Activated CD8-positive, alpha-beta memory T cell treated with anti-CD3 and anti-CD28 coated beads, Interleukin-2, amount 10 ng/mL, durations not matched to agents 7 days and 5 days (primary cell): ENCODE measurements around the gene RTL9. TPM values are rescaled to one million over a fixed set of nuclear protein-coding genes. Genes with fewer than 3 reads are reported as not detected.

Source experiments
- ATAC-seq: fragments of 150-1000 bp; cut with Tn5 transposase; one replicate; pipeline ENCODE4 v1.10.0; 2021; ENCODE audit warnings: moderate library complexity
- CTCF ChIA-PET: fragments of 350-600 bp; sonication (Branson Sonifier 250); formaldehyde crosslinking; loops from one replicate; lab custom pipeline; 2021; ENCODE audit warnings: antibody characterized with exemption; lab: Charles Lee
- DNase-seq: peaks from one replicate; pipeline ENCODE4 v3.0.0-alpha.2; 2020
- H3K27ac Mint-ChIP-seq: one replicate; pipeline ENCODE4 v1.8.0; 2021; ENCODE audit warnings: mild to moderate bottlenecking, mixed read lengths
- H3K27me3 Mint-ChIP-seq: one replicate; pipeline ENCODE4 v1.8.0; 2021; ENCODE audit warnings: mixed read lengths
- H3K36me3 Mint-ChIP-seq: one replicate; pipeline ENCODE4 v1.8.0; 2021; ENCODE audit warnings: mild to moderate bottlenecking, mixed read lengths
- H3K4me1 Mint-ChIP-seq: one replicate; pipeline ENCODE4 v1.8.0; 2021; ENCODE audit warnings: mixed read lengths
- H3K4me3 Mint-ChIP-seq: one replicate; pipeline ENCODE4 v1.8.0; 2021; ENCODE audit warnings: mild to moderate bottlenecking, moderate library complexity, mixed read lengths
- H3K9me3 Mint-ChIP-seq: one replicate; pipeline ENCODE4 v1.8.0; 2022; ENCODE audit warnings: low read depth, mixed read lengths
- total RNA-seq, 2 experiments: library from RNA; stranded (reverse); gene quantifications; one replicate each; pipeline ENCODE4 v1.2.3, GENCODE V29; 2021

RTL9 gene
- total RNA-seq, 2 experiments from 2014 or later, result not detected

GRCh38 chrX:110383414-110383813 lies 24.8 kb downstream of the RTL9 start:
- H3K9me3 Mint-ChIP-seq, result no peaks in the 10 kb centered on the region
- no peaks in the 10 kb centered on the region for H3K36me3 Mint-ChIP-seq
- CTCF ChIA-PET, result no interaction called here
- H3K27ac Mint-ChIP-seq, result no peak overlapping the region
- DNase-seq, result no peak
- ATAC-seq, result no peak
- no peaks in the 10 kb centered on the region for H3K4me1 Mint-ChIP-seq
- H3K27me3 Mint-ChIP-seq, result no peaks in the 10 kb centered on the region
- H3K4me3 Mint-ChIP-seq, result no peak overlapping the region

DNA sequence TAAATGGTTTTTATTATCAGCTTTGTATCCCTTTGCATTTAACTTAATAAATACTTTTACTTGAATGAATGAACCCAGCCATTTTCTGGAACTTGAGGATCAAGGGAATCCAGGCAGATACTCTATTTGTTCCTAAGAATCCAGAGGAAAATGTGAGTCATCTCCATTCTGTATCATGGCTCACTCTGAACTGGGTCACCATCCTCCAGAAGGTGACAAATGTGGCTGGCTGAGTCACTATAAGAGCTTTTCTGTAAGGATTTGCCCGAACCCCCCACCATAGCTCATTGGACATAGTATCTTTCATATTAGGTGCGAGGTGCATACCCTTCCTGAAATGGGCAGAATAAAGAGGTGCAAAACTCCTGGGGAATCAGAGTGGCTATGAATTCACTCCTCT lies 25.8 kb downstream of the RTL9 start:
- DNase-seq (no peak), ATAC-seq (no peak)
- no peaks in the 10 kb centered on the region for H3K4me1 Mint-ChIP-seq
- H3K4me3 Mint-ChIP-seq, result no peak overlapping the region
- no peaks in the 10 kb centered on the region for H3K27me3 Mint-ChIP-seq
- CTCF ChIA-PET, result no interaction called here
- H3K27ac Mint-ChIP-seq, result no peak overlapping the region
- no peaks in the 10 kb centered on the region for H3K9me3 Mint-ChIP-seq
- H3K36me3 Mint-ChIP-seq, result no peaks in the 10 kb centered on the region

GRCh38 chrX:110389570-110389969 lies 30.9 kb downstream of the RTL9 start:
- DNase-seq (no peak), ATAC-seq (no peak)
- no peak overlapping the region for H3K27ac Mint-ChIP-seq
- CTCF ChIA-PET, result interaction anchor here (1.4 kb wide), 1 partner anchor 18 kb away, joined by 4 read pairs; no protein-coding TSS in a partner anchor
- H3K36me3 Mint-ChIP-seq, result no peaks in the 10 kb centered on the region
- no peaks in the 10 kb centered on the region for H3K4me1 Mint-ChIP-seq
- no peak overlapping the region for H3K4me3 Mint-ChIP-seq
- peaks cover 3% of the 10 kb centered on the region for H3K27me3 Mint-ChIP-seq
- no peaks in the 10 kb centered on the region for H3K9me3 Mint-ChIP-seq

DNA sequence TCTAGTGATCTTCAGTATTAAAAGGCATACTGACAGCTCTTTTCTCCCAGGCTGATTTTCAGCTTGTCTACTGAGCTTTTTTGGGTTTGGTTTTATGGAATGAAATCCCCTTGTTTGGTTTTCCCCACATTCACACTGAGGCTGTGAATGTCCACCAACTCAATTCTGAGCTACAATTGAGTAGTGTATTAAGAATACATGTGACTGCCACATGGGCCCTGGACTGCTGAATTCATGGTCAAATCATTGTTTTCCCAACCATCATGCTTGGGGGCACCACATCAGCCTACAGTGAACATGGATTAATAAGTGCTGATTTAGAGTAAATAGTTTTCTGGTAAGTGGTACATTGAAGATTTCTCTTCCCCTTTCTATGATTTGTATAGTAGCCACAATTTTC lies 32.4 kb downstream of the RTL9 start:
- Mint-ChIP-seq H3K36me3 (no peaks in the 10 kb centered on the region), H3K4me1 (no peaks in the 10 kb centered on the region), H3K27ac (no peak overlapping the region), H3K4me3 (no peak overlapping the region), H3K9me3 (no peaks in the 10 kb centered on the region), H3K27me3 (peaks cover 3% of the 10 kb centered on the region)
- DNase-seq (no peak), ATAC-seq (no peak)
- CTCF ChIA-PET, result interaction anchor here (1.4 kb wide), 1 partner anchor 17 kb away, joined by 4 read pairs; no protein-coding TSS in a partner anchor

- H3K27ac Mint-ChIP-seq, result no peak overlapping the region
- CTCF ChIA-PET, result no interaction called here
These were observed 36.0 kb downstream of the RTL9 start for GRCh38 chrX:110394651-110395050.

GRCh38 chrX:110395877-110396276 lies 37.2 kb downstream of the RTL9 start:
- Mint-ChIP-seq H3K36me3 (no peaks in the 10 kb centered on the region), H3K27ac (no peak overlapping the region), H3K9me3 (no peaks in the 10 kb centered on the region), H3K4me1 (no peaks in the 10 kb centered on the region), H3K27me3 (peaks cover 6% of the 10 kb centered on the region), H3K4me3 (no peak overlapping the region)
- CTCF ChIA-PET, result no interaction called here
- ATAC-seq (no peak), DNase-seq (no peak)

More at GRCh38 chrX:110394651-110395050, 36.0 kb downstream of the RTL9 start:
- DNase-seq (no peak), ATAC-seq (no peak)
- peaks cover 3% of the 10 kb centered on the region for H3K27me3 Mint-ChIP-seq
- no peaks in the 10 kb centered on the region for H3K4me1 Mint-ChIP-seq
- H3K36me3 Mint-ChIP-seq, result no peaks in the 10 kb centered on the region
- H3K9me3 Mint-ChIP-seq, result no peaks in the 10 kb centered on the region
- H3K4me3 Mint-ChIP-seq, result no peak overlapping the region

DNA sequence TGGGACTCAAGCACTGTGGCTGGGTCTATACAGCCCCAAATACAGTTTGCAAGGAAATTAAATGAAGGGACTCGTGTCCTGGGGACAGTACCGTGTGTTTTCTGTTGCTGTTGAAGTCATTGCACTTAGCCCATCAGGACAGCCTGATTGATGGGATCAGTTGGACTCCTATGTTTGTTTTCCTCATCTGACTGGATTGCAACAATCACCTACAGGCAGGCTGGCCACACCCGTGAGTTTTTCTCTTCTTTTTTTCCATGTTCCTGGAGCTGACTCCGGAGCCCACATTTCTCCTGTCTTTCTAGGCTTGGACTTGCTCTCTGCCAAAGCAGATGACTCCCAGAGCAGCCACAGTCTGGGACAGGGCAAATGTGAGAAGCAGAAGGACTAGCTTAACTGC lies 38.1 kb downstream of the RTL9 start:
- no peaks in the 10 kb centered on the region for H3K36me3 Mint-ChIP-seq
- H3K9me3 Mint-ChIP-seq, result no peaks in the 10 kb centered on the region
- H3K4me1 Mint-ChIP-seq, result no peaks in the 10 kb centered on the region
- H3K4me3 Mint-ChIP-seq, result no peak overlapping the region
- H3K27me3 Mint-ChIP-seq, result peaks cover 3% of the 10 kb centered on the region
- ATAC-seq (no peak), DNase-seq (no peak)
- H3K27ac Mint-ChIP-seq, result no peak overlapping the region
- CTCF ChIA-PET, result no interaction called here

GRCh38 chrX:110397339-110397738 lies 38.7 kb downstream of the RTL9 start:
- no peaks in the 10 kb centered on the region for H3K36me3 Mint-ChIP-seq
- CTCF ChIA-PET, result no interaction called here
- no peak for ATAC-seq

DNA sequence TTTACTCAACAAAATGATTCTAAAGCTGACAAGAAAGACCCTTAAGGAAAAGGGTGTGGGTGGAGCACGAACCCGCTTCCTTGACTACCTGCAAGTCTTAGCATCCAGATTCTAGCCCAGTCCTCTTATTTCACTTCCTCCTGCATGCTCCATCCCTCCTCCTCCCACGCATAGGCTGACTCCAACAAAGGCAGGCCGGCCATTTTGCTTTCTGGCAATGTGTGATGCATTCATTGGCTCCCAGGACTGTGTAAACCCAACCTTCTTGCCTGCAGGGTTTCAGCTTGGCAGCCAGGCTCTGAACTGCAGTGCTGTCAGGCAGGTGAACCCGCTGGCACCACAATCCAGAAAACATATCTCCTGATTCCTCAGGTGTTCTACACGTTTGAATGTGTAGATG lies 39.3 kb downstream of the RTL9 start:
- CTCF ChIA-PET, result no interaction called here
- H3K4me3 Mint-ChIP-seq, result no peak overlapping the region
- ATAC-seq, result no peak
- no peak overlapping the region for H3K27ac Mint-ChIP-seq
- H3K9me3 Mint-ChIP-seq, result no peaks in the 10 kb centered on the region
- no peaks in the 10 kb centered on the region for H3K36me3 Mint-ChIP-seq
- DNase-seq, result no peak
- peaks cover 3% of the 10 kb centered on the region for H3K27me3 Mint-ChIP-seq
- no peaks in the 10 kb centered on the region for H3K4me1 Mint-ChIP-seq

More at GRCh38 chrX:110397339-110397738, 38.7 kb downstream of the RTL9 start:
- no peaks in the 10 kb centered on the region for H3K4me1 Mint-ChIP-seq
- no peak overlapping the region for H3K4me3 Mint-ChIP-seq
- no peaks in the 10 kb centered on the region for H3K9me3 Mint-ChIP-seq
- no peak for DNase-seq
- H3K27me3 Mint-ChIP-seq, result peaks cover 3% of the 10 kb centered on the region
- H3K27ac Mint-ChIP-seq, result no peak overlapping the region

- Mint-ChIP-seq H3K27ac (no peak overlapping the region), H3K27me3 (peaks cover 3% of the 10 kb centered on the region), H3K4me1 (no peaks in the 10 kb centered on the region), H3K9me3 (no peaks in the 10 kb centered on the region), H3K4me3 (no peak overlapping the region), H3K36me3 (no peaks in the 10 kb centered on the region)
- CTCF ChIA-PET, result no interaction called here
- ATAC-seq (no peak), DNase-seq (no peak)
These were observed 40.8 kb downstream of the RTL9 start for GRCh38 chrX:110399497-110399896.

DNA sequence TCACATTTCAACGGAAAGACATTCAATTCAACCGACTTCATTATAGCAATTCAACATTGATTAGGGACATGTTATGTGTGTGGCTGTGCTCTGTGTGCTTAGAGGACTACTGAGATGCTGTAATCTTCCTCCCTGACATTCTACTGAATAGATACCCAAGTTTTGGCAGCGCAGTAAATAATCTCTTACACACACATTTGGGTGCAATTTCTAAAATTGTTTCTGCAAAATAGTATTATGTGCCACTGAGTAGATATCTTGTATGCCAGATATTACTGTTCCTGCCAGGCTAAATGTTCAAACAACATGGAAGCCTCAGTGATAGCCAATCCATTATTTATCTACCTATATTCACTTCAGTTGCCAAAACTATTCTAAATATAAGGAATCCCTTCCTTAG lies 41.3 kb downstream of the RTL9 start:
- Mint-ChIP-seq H3K27me3 (peaks cover 3% of the 10 kb centered on the region), H3K4me3 (no peak overlapping the region), H3K4me1 (no peaks in the 10 kb centered on the region), H3K36me3 (no peaks in the 10 kb centered on the region), H3K9me3 (no peaks in the 10 kb centered on the region), H3K27ac (no peak overlapping the region)
- ATAC-seq (no peak), DNase-seq (no peak)
- CTCF ChIA-PET, result no interaction called here

DNA sequence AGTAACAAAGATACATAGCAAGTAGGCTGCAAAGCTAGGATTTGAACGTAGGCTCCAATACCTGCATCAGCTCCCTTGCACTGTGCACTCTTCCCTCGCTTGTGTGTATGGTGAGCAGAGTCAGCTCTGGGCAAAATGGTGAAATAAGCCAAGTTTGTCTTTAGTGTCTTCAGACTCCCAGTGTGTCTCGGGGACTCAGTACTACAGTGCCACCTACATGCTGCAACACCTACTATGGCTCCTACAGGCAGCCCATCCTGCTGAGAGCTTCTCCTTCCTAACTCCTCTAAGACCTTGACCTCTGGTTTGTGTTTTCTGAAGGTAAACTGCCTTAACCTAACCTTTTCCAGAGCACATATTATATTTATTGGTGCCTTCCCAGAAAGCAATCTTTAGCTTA lies 42.5 kb downstream of the RTL9 start:
- ATAC-seq, result no peak
- no peak overlapping the region for H3K4me3 Mint-ChIP-seq
- H3K36me3 Mint-ChIP-seq, result no peaks in the 10 kb centered on the region
- H3K27ac Mint-ChIP-seq, result no peak overlapping the region
- H3K27me3 Mint-ChIP-seq, result peaks cover 3% of the 10 kb centered on the region
- no peak for DNase-seq
- CTCF ChIA-PET, result interaction anchor here (1.3 kb wide), 1 partner anchor 11 kb away, joined by 6 read pairs; no protein-coding TSS in a partner anchor
- H3K4me1 Mint-ChIP-seq, result no peaks in the 10 kb centered on the region
- no peaks in the 10 kb centered on the region for H3K9me3 Mint-ChIP-seq

GRCh38 chrX:110402091-110402849 lies 43.6 kb downstream of the RTL9 start:
- Mint-ChIP-seq H3K27ac (no peak overlapping the region), H3K27me3 (peaks cover 3% of the 10 kb centered on the region), H3K4me1 (no peaks in the 10 kb centered on the region), H3K9me3 (no peaks in the 10 kb centered on the region), H3K4me3 (no peak overlapping the region), H3K36me3 (no peaks in the 10 kb centered on the region)
- ATAC-seq (no peak), DNase-seq (no peak)
- CTCF ChIA-PET, result interaction anchor here (1.1 to 15.3 kb wide), 3 partner anchors 10 to 240 kb away, joined by 3 to 271 read pairs (median 3); no protein-coding TSS in a partner anchor

DNA sequence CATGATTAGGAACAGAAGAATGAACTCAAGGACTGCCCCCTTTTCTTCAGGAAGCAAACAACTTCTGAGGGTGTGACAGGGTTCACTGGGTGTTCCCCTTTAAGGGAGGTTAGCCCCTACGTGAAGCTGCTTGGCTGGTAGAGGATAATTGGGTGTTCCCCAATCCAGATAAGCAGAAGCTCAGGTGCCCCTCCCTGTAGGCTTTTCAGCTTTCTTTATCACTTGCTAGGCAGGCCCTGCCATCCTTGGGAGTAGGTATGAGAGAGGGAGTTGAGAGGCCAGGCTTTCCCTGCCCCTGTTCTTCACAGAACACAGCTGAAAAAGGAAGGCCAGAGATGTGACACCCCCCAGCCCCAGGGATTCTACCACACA lies 44.2 kb downstream of the RTL9 start:
- ATAC-seq, result no peak
- Mint-ChIP-seq H3K9me3 (no peaks in the 10 kb centered on the region), H3K36me3 (no peaks in the 10 kb centered on the region), H3K27me3 (peaks cover 3% of the 10 kb centered on the region), H3K4me3 (no peak overlapping the region), H3K27ac (no peak overlapping the region), H3K4me1 (no peaks in the 10 kb centered on the region)
- CTCF ChIA-PET, result interaction anchor here (0.9 to 15.3 kb wide), 4 partner anchors 9 to 256 kb away, joined by 3 to 271 read pairs (median 3); no protein-coding TSS in a partner anchor
- DNase-seq, result no peak
